KOPT-K1 (cell line): ENCODE data around the gene NPTXR.

Source experiments
- H3K27ac ChIP-seq: fragments of 200-600 bp; sonication (generic); 2 replicates; pipeline ENCODE4 v1.5.1; 2016; ENCODE audit warnings: antibody characterized with exemption, mild to moderate bottlenecking, low read depth, low read length; ENCODE audit not compliant: poor library complexity, severe bottlenecking
- H3K36me3 ChIP-seq: fragments of 200-600 bp; sonication (generic); 2 replicates; pipeline ENCODE4 v1.5.1; 2017; ENCODE audit warnings: antibody characterized with exemption, mild to moderate bottlenecking, low read length, moderate library complexity; ENCODE audit not compliant: insufficient read depth
- H3K9me3 ChIP-seq: fragments of 200-600 bp; sonication (generic); 2 replicates; pipeline ENCODE4 v1.5.1; 2017; ENCODE audit warnings: antibody characterized with exemption, low read length, mild to moderate bottlenecking; ENCODE audit not compliant: insufficient read depth, poor library complexity, severe bottlenecking

NPTXR gene

DNA sequence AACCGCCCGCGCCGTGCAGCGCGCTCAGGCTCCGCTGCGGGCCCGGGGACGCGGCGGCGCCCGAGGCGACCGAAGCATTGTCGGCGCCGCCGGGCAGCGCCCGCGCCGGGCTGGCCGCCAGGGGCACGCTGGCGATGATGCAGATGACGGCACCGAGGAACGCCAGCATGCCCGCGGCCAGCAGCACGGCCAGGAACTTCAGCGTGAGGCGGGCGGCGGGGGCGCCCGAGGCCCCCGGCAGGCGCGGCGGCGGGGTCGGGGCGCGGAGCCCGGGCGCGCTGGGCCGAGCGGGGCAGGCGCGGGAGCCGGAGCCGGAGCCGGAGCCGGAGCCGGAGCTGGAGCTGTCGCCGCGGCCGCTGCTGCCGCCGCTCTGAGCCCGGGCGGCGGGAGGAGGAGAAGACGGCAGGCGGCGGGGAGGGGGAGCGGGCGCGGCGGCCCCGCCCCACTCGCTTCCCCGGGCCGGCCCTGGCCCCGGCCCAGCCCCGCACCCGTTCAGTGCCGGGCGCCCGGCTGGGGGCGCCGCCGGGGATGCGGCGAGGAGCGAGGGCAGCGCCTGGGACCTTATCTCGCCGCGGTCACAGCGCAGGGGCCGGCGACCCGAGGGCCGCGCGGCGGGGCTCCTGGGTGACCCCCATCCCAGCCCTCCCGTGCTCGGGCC, at the start of gene NPTXR:
TSS of gene NPTXR (minus strand) at position 372 of the 658 bp plus-strand sequence.
- H3K27ac ChIP-seq = no peak within 1 kb of the TSS
- no peaks in the 10 kb centered on the region for H3K9me3 ChIP-seq

DNA sequence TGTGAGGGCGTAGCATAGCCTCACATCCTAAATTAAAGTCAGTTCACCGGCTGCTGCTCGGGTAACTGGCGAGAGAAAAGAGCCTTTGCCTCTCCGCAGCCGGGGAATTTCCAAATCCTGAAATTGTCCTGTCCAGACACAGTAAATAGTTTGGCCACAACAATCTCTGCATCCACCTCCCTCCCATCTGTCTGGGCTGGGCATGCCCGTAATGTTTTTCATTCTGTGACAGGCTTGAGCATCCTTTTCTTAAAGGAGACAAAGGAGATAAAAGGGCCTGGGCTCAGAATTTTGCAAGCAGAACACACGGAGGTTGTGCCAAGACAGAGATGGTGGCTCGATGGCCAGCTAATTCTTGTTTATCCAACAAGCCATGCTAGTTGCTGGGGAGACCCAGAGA, 47.4 kb upstream of the NPTXR start:
- Histone ChIP-seq H3K27ac (no peak overlapping the region), H3K9me3 (peaks cover 4% of the 10 kb centered on the region), H3K36me3 (no peaks in the 10 kb centered on the region)

More for the DNA sequence above, at the start of gene NPTXR:
- no peaks in the 10 kb centered on the region for H3K36me3 ChIP-seq

DNA sequence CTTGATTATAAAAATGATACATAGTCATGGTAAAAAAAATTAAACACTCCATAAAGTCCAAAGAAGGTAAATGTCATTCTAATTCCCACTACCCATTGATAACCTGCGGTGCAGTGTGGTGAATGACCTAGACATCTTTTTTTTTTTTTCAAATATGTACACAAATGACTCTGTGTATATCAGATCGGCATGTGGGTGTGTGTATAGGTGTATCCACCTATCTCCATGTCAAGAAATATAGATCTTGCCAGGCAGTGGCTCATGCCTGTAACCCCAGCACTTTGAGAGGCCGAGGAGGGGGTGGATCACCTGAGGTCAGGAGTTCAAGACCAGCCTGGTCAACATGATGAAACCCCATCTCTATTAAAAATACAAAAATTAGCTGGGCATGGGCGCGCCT, 46.5 kb upstream of the NPTXR start:
- peaks cover 4% of the 10 kb centered on the region for H3K9me3 ChIP-seq
- H3K27ac ChIP-seq = no peak overlapping the region
- no peaks in the 10 kb centered on the region for H3K36me3 ChIP-seq

DNA sequence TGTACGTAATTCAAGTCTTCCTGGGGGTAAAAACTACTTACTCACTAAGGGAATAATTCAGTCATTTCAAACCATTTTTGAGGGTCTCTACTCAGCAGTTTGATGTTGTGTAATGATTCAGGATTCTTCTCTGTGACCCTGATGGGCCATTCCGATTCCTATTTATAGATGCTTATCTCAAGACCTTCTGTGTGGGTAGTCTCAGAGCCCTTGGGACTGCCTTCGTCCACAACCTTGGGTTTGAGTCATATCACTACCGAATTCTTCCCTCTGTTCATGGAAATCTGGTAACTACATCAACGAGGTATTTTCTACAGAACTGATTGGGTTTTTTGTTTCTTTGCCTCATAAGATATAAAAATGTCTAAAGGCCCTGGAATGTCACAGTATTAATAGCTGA, 42.5 kb upstream of the NPTXR start:
- Histone ChIP-seq H3K27ac (no peak overlapping the region), H3K9me3 (peaks cover 4% of the 10 kb centered on the region), H3K36me3 (no peaks in the 10 kb centered on the region)

DNA sequence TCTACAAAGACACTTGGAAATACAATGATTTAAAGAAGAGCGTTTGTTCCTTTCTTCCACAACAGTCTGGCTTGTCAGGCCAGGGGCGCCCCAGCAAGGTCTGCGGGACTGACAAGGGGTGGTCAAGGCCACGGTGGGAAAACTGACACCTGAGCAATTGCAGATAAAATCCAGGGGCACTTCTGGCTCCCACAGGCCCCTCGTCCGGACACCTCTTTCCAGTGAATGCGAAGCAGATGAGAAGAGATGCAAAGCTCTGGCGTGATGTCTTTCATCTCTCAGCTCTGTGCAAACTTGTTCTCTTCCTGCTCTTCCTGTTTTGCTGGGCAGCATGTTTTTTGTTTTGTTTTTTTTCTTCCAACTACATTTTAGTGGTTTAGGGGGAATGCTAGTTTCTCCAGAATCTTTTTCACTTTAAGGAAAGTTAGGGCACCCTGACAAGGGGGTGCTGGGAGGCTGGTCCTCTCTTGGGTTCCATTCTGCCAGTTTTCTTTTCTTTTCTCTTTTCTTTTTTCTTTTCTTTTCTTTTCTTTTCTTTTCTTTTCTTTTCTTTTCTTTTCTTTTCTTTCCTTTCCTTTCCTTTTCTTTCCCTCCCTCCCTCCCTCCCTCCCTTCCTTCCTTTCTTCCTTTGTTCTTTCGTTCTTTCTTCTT, 39.3 kb upstream of the NPTXR start:
- Histone ChIP-seq H3K9me3 (peaks cover 4% of the 10 kb centered on the region), H3K36me3 (no peaks in the 10 kb centered on the region), H3K27ac (no peak overlapping the region)

DNA sequence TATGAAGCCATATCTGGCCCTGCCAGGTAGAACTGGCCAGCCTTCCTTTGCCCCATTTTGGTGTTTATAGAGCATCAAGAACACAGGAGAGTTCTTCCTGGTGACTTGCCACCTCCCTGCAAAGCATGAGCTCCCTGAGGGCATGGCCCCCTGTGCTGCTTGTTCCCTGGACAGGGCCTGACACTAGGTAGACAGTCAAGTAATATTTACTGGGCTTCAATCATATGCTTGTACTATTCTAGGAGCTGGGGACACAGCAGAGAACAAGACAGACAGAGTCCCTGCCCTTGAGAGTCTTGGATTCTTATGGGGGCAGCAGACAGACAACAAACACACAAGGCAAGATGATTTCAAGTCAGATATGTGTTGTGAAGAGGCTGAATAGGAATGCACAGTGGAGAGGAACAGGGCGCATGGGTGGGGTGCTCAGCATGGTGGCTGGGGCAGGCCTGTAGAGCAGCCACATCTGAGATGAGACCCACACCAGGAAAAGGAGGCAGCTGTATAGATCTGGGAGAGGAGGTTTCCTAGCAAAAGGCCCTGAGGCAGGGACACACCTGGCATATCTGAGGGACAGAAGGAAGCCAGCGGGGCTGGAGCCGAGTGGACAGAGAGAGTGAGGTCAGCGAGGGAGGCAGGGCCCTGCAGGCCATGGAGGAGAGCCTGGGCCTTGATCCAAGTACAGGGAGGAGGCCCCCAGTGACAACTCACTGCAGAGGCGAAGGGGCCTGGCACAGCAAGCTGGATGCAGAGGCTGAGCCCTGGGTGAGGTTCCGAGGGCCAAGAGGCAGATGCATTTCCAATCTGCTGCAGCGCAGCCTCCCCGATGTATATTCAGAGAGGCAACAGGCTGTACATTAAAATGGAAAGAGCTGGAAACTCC, 38.4 kb upstream of the NPTXR start:
- H3K9me3 ChIP-seq = no peaks in the 10 kb centered on the region
- no peaks in the 10 kb centered on the region for H3K36me3 ChIP-seq
- no peak overlapping the region for H3K27ac ChIP-seq

DNA sequence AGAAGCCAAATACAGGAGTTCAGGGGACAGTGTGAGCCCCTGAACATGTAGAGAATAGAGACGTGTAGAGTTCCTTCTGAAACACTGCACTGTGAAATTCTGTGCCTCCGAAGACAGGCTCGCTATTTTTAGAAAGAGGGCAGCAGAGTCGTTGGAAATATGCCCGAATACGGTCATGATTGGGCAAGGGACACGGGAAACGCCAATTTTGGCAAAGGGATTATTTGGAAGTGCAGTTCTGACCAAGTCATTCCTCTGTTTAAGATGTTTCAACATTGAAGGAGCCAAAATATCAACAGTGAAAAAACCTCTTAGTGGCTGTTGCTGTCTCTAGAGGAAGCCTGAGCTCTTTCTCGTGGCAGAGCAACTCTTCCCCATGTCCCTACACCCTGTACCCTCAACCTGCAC, 37.6 kb upstream of the NPTXR start:
- H3K27ac ChIP-seq = no peak overlapping the region
- no peaks in the 10 kb centered on the region for H3K36me3 ChIP-seq
- no peaks in the 10 kb centered on the region for H3K9me3 ChIP-seq

DNA sequence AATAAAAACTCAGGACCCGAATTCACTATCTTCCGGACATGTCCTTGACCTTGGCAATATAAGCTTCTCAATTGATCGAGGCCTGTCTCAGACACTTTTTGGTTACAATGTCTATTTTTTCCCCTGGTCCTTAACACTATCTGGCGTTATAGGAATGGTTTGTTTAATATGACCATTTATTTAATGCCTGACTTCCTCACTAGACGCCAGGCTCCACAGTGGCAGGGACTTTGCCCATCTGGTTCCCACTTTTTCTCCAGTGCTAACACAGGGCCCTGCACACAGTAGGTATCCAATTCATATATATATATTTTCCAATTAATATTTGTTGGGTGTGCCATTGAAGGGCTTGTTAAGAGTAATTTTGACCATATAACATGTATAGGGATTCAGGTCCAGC, 36.1 kb upstream of the NPTXR start:
- Histone ChIP-seq H3K36me3 (no peaks in the 10 kb centered on the region), H3K27ac (no peak overlapping the region), H3K9me3 (no peaks in the 10 kb centered on the region)

DNA sequence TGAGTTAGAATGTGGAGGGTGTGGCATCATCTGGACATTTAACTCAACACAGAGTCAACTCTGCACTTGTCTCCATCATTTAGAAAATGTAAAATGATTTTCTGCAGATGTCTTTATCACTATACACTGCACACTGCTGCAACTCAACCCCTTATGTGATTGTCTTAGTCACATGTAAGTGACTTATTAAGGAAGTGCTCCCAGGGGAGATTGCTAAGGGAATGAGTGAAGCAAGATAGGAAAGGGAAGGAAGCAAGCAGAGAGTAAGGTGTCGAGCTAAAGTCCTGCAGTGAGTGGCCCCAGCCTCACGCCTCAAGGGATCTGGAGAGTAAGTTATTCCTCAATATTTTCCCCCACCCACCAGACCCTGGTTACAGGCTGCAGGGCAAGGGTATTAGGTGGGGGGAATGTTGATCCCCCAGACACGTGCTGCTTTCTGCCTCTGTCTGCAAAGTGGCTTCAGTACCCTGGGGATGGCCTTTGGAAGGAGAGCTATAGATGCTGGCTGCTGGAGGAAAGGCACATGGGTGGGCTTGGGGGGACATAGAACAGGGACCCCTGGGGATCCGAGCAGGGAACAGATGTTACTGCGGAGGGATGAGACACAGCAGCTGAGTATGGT, 35.4 kb upstream of the NPTXR start:
- no peak overlapping the region for H3K27ac ChIP-seq
- no peaks in the 10 kb centered on the region for H3K9me3 ChIP-seq
- H3K36me3 ChIP-seq = no peaks in the 10 kb centered on the region

DNA sequence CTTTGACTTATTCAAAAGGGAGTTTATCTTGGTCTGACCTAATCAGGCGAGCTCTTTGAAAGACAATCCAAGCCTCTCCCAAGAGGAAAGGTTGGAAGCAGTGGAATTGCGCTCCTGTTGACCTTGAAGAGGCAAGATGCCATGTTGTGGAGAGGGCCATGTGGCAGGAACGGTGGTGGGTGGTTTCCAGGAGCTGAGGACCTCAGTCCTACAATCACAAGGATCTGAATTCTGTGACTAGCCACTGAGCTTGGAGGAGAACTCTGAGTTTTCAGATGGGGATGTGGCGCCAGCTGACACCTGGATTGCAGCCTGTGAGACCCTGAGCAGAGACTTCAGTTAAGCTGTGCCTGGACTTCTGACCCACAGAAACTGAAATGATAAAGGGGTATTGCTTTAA, 34.2 kb upstream of the NPTXR start:
- no peaks in the 10 kb centered on the region for H3K36me3 ChIP-seq

DNA sequence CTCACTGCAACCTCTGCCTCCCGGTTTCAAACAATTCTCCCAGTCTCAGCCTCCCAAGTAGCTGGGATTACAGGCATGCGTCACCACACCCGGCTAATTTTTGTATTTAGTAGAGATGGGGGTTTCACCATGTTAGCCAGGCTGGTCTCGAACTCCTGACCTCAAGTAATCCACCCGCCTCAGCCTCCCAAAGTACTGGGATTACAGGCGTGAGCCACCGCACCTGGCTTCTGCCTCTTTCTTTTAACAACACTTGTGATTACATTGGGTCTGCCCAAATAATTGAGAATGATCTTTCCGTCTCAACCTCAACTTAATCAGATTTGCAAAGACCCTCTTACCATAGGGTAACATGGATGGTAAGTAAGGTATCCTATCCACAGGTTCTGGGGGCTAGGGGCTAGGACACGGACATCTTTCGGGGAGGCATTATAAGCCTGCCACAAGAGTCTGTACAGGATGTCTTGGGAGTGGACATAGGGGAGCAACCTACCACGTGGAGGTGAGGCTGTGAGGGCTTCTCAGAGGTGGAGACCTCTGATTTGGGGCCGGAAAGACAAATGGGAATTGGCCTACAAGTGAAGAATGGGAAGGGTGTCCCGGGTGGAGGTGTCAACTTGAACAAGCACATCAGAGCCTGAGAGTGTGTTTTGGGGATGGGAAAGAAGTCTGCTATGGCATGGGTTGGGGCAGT, 30.8 kb upstream of the NPTXR start:
- Histone ChIP-seq H3K27ac (no peak overlapping the region), H3K36me3 (peaks cover 5% of the 10 kb centered on the region), H3K9me3 (no peaks in the 10 kb centered on the region)

More for the DNA sequence above, 34.2 kb upstream of the NPTXR start:
- Histone ChIP-seq H3K27ac (no peak overlapping the region), H3K9me3 (no peaks in the 10 kb centered on the region)

DNA sequence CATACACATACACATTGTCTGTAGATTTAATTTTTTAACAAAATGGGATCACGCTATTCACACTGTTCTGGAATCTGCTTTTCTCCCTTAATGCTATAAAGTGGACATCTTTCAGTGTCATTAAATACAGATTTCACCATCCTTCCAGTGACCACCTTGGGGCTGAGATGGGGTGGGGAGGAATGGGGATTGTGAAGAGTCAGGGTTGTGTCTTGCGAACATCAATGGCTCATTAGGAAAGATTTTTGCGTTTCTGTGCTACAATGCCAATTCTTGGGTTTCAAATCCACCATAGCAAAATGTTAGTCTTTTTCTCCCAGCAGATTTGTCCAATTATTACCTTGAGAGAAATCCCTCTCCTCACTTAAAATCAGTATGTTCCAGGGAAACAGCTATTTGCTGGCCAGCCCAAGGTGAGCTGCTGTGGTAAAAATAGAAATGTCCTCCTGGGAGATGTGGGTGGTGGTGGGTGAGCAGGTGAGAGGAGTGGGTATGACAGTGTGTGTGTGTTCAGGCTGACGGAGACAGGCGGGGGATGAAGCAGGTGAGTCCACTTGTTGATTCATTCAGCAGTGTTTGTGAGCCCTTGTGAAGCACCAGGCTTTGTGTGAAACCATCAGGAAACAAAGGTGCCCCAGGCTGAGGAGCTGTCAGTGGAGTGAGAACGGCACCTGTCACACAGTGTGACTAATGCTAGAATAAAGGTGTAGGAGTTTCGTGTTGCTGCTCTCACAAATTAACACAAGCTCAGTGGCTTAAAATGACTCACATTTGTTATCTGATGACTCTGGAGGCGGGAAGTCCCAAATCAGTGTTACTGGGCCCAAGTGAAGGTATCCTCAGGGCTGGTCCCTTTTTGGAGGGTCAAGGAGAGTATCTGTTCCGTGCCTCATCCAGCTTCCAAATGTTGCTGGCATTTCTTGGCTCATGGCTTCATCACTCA, 29.9 kb upstream of the NPTXR start:
- Histone ChIP-seq H3K9me3 (no peaks in the 10 kb centered on the region), H3K27ac (no peak overlapping the region), H3K36me3 (peaks cover 14% of the 10 kb centered on the region)

DNA sequence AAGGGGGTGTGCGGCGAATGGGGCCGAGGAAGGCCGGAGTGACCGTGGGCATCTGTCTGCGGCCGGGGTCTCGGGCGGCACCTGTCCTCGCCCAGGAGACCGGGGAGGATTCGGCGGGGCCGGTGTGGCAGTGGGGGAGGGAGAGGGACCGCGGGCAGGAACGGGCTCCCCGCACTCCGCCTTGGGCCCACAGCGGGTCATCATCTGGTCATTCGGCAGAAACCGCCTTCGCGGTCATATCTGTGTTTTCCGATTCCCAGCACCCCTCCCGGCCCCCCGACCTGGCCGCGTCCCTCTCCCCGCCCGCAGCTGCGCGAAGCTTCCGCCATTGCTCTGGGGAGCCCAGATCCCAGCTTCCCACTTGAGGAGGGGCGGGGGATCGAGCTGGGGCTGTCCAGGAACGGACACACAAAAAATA, 29.0 kb upstream of the NPTXR start:
- Histone ChIP-seq H3K9me3 (no peaks in the 10 kb centered on the region), H3K36me3 (peaks cover 23% of the 10 kb centered on the region), H3K27ac (no peak overlapping the region)
